ENCODE measurements around the gene DNAH9. TPM values are rescaled to one million over a fixed set of nuclear protein-coding genes. Genes with fewer than 3 reads are reported as not detected.

DNAH9 gene
- total and polyA plus RNA-seq, 2 of the 8 experiments (the other 6 are each of a cell fraction or from before 2014, with no cell fraction given) = 0.21 to 0.86 TPM

DNA sequence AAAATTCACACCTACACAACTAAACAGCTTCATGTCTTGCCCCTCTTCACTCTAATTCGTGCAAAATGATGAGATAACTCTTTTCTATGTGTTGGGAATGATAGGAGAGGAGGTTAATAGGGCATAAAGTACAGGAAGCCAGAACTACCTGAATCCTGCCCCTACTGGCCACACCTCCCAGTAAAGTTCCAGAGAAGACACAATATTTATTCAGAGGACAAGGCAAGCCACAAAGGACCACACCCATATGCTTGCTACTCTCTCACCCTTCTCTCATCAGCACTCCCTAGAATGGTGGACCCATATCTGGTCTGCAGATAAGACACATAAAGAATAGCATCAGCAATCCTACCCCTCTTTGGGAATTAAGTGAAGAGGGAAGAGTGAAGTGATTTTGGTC is 324.4 kb downstream of the DNAH9 start:
- CTCF ChIA-PET (ENCODE audit: partially characterized antibody) = interaction anchor here (0.5 to 7.5 kb wide), 5 partner anchors 8 to 1047 kb away, joined by 3 to 51 read pairs (median 3); no protein-coding TSS in a partner anchor
- H2BK15ac ChIP-seq (ENCODE audit: low read length) = no peak overlapping the region
- WGBS, 2 experiments (ENCODE audit: extremely low coverage in 1 of 2, insufficient coverage in 1 of 2, insufficient read length in 1 of 2, insufficient replicate concordance in 2 of 2, low coverage in 1 of 2, low lambda C conversion rate in 2 of 2, missing lambda C conversion rate in 1 of 2) = 75% methylated on average over 1 of the region's 1 CpG; no CpG with 5 or more reads in 1 of the 2 experiments
- H3K14ac ChIP-seq (ENCODE audit: insufficient read length) = no peak overlapping the region
- no peak overlapping the region for H2AK5ac ChIP-seq (ENCODE audit: low read depth, low read length)
- H3K9ac ChIP-seq (replicated peaks in 1 of 4; ENCODE audit: extremely low read depth in 1 of 4, low read depth in 3 of 4, low read length in 3 of 4) = no peak overlapping the region
- no peak overlapping the region for H2BK20ac ChIP-seq (ENCODE audit: low read length)
- no peak overlapping the region for H4K91ac ChIP-seq (replicated peaks; ENCODE audit: insufficient read length, low read length)
- no peak overlapping the region for H2BK120ac ChIP-seq (replicated peaks; ENCODE audit: low read depth, low read length)
- no peak overlapping the region for H3K4ac ChIP-seq (replicated peaks; ENCODE audit: insufficient read length, low read depth, low read length)
- H3K27me3 ChIP-seq (replicated peaks in 1 of 4; ENCODE audit: control insufficient read depth in 3 of 4, extremely low read depth in 1 of 4, insufficient read depth in 3 of 4, low read length in 3 of 4) = no peaks in the 10 kb centered on the region
- H3K36me3 ChIP-seq (ENCODE audit: control insufficient read depth in 2 of 4, insufficient read depth in 4 of 4, low read length in 3 of 4) = no peaks in the 10 kb centered on the region
- no peaks in the 10 kb centered on the region for H4K20me1 ChIP-seq (replicated peaks in 1 of 2; ENCODE audit: control insufficient read depth in 1 of 2, insufficient read depth in 2 of 2, low read length in 2 of 2)
- no peaks in the 10 kb centered on the region for H3K79me1 ChIP-seq (ENCODE audit: low read depth, low read length)
- no peak overlapping the region for H3K56ac ChIP-seq (replicated peaks; ENCODE audit: insufficient read length, low read depth, low read length)
- FAIRE-seq (no peak), DNase-seq (ENCODE audit: low read depth in 1 of 2, low spot score in 2 of 2) (no peak)
- no peak overlapping the region for H3K27ac ChIP-seq (ENCODE audit: low read depth, low read length)
- POLR2A ChIA-PET (ENCODE audit: partially characterized antibody) = no interaction called here
- no peak for TF ChIP-seq PHF8 (conservative IDR thresholded peaks at IDR 0.05; ENCODE audit: low read depth, low read length)
- TF ChIP-seq SUZ12 (IDR thresholded peaks at IDR 0.05; ENCODE audit: low read length) = no peak
- TF ChIP-seq, protein P1, sequence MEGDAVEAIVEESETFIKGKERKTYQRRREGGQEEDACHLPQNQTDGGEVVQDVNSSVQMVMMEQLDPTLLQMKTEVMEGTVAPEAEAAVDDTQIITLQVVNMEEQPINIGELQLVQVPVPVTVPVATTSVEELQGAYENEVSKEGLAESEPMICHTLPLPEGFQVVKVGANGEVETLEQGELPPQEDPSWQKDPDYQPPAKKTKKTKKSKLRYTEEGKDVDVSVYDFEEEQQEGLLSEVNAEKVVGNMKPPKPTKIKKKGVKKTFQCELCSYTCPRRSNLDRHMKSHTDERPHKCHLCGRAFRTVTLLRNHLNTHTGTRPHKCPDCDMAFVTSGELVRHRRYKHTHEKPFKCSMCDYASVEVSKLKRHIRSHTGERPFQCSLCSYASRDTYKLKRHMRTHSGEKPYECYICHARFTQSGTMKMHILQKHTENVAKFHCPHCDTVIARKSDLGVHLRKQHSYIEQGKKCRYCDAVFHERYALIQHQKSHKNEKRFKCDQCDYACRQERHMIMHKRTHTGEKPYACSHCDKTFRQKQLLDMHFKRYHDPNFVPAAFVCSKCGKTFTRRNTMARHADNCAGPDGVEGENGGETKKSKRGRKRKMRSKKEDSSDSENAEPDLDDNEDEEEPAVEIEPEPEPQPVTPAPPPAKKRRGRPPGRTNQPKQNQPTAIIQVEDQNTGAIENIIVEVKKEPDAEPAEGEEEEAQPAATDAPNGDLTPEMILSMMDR (IDR thresholded peaks at IDR 0.05; ENCODE audit: control extremely low read depth in 1 of 3, insufficient read depth in 1 of 3, low read depth in 1 of 3, low read length in 3 of 3) = peak in 1 of 3 experiments; percentile 22; a peak in 1 of 4 replicates
- no peak for TF ChIP-seq KDM1A (IDR thresholded peaks at IDR 0.05; ENCODE audit: borderline replicate concordance, low read length)
- TF ChIP-seq BCL11A (IDR thresholded peaks at IDR 0.05; ENCODE audit: low read depth in 2 of 2, low read length in 2 of 2) = no peak
- no peak for TF ChIP-seq RFX5 (IDR thresholded peaks at IDR 0.05; ENCODE audit: borderline replicate concordance, low read depth, low read length)
- no peak for TF ChIP-seq EZH2 (IDR thresholded peaks at IDR 0.05; ENCODE audit: low read depth, low read length, severe bottlenecking)
- H4K5ac ChIP-seq (ENCODE audit: insufficient read length, low read depth, low read length) = no peak overlapping the region
- H2AFZ ChIP-seq (ENCODE audit: low read length) = no peak overlapping the region
- no peak overlapping the region for H2BK5ac ChIP-seq (ENCODE audit: low read depth, low read length)
- H3K4me3 ChIP-seq (ENCODE audit: extremely low read depth in 1 of 4, insufficient read depth in 2 of 4, low read depth in 3 of 4, low read length in 4 of 4) = no peak overlapping the region
- H4K8ac ChIP-seq (ENCODE audit: extremely low read depth, insufficient read depth, low read length) = no peak overlapping the region
- H2BK12ac ChIP-seq (ENCODE audit: low read depth, low read length) = no peak overlapping the region
- no peak overlapping the region for H3K23ac ChIP-seq (ENCODE audit: insufficient read length)
- no peak overlapping the region for H3K18ac ChIP-seq (ENCODE audit: extremely low read depth, low read length)
- H3K79me2 ChIP-seq (ENCODE audit: control insufficient read depth in 1 of 2, insufficient read depth in 2 of 2, low read length in 2 of 2) = no peaks in the 10 kb centered on the region
- H3K9me3 ChIP-seq (ENCODE audit: insufficient read depth in 2 of 2, low read depth in 1 of 2, low read length in 1 of 2) = no peaks in the 10 kb centered on the region
- H3K4me2 ChIP-seq (ENCODE audit: insufficient read depth in 1 of 2, low read depth in 2 of 2, low read length in 2 of 2) = no peak overlapping the region
- no peaks in the 10 kb centered on the region for H3K23me2 ChIP-seq (ENCODE audit: low read depth, low read length)
- peaks cover 0 to 3% (median 0%) of the 10 kb centered on the region in 4 experiments; a peak in 1 of 7 replicates for H3K4me1 ChIP-seq (replicated peaks in 1 of 4; ENCODE audit: control insufficient read depth in 3 of 4, insufficient read depth in 4 of 4, low read length in 3 of 4)

Data from H1 (cell line).